ENCODE measurements around the gene MOBP.

MOBP gene

GRCh38 chr3:39499651-39500273 lies 32.3 kb downstream of the MOBP start:
- DNase-seq: no peak

- DNase-seq: no peak
Observed at GRCh38 chr3:39501059-39501458, 33.6 kb downstream of the MOBP start.

- no peak for DNase-seq
Observed at GRCh38 chr3:39501968-39502837, 34.7 kb downstream of the MOBP start.

- no peak for DNase-seq
Observed at GRCh38 chr3:39502838-39503145, 35.3 kb downstream of the MOBP start.

- no peak for DNase-seq
Observed at GRCh38 chr3:39505866-39506742, 38.6 kb downstream of the MOBP start.

- DNase-seq: no peak
Observed at GRCh38 chr3:39506863-39507262, 39.4 kb downstream of the MOBP start.

GRCh38 chr3:39513791-39514369 lies 46.4 kb downstream of the MOBP start:
- no peak for DNase-seq

GRCh38 chr3:39515681-39516441 lies 48.4 kb downstream of the MOBP start:
- no peak for DNase-seq

GRCh38 chr3:39519103-39519502 lies 51.6 kb downstream of the MOBP start:
- no peak for DNase-seq

GRCh38 chr3:39519554-39520288 lies 52.2 kb downstream of the MOBP start:
- DNase-seq: no peak

GRCh38 chr3:39521456-39521855 lies 54.0 kb downstream of the MOBP start:
- DNase-seq: no peak

- no peak for DNase-seq
Observed at GRCh38 chr3:39524107-39524506, 56.6 kb downstream of the MOBP start.

GRCh38 chr3:39528844-39529243 lies 61.4 kb downstream of the MOBP start:
- no peak for DNase-seq

- DNase-seq: no peak
Observed at GRCh38 chr3:39529577-39529976, 62.1 kb downstream of the MOBP start.

- DNase-seq: no peak
Observed at GRCh38 chr3:39531066-39531465, 63.6 kb downstream of the MOBP start.

GRCh38 chr3:39531665-39532064 lies 64.2 kb downstream of the MOBP start:
- no peak for DNase-seq

- no peak for DNase-seq
Observed at GRCh38 chr3:39532777-39533176, 65.3 kb downstream of the MOBP start.

- DNase-seq: no peak
Observed at GRCh38 chr3:39533226-39533625, 65.7 kb downstream of the MOBP start.

- DNase-seq: no peak
Observed at GRCh38 chr3:39540162-39540921, 72.9 kb downstream of the MOBP start.

- DNase-seq: no peak
Observed at GRCh38 chr3:39541442-39541841, 74.0 kb downstream of the MOBP start.

GRCh38 chr3:39541917-39542329 lies 74.4 kb downstream of the MOBP start:
- DNase-seq: no peak
